Measurements from ENCODE around the gene GSAP.

Gene GSAP

GRCh38 chr7:77434570-77435275, 18.6 kb upstream of the GSAP start:
- no peak for DNase-seq

- DNase-seq, result no peak
Measured at GRCh38 chr7:77433901-77434300, 17.8 kb upstream of the GSAP start.

GRCh38 chr7:77430927-77431326, 14.8 kb upstream of the GSAP start:
- DNase-seq, result no peak

GRCh38 chr7:77428777-77429231, 12.7 kb upstream of the GSAP start:
- no peak for DNase-seq

- DNase-seq, result no peak
Measured at GRCh38 chr7:77427996-77428603, 12.0 kb upstream of the GSAP start.

- DNase-seq, result no peak
Measured at GRCh38 chr7:77426521-77427051, 10.4 kb upstream of the GSAP start.

GRCh38 chr7:77426052-77426404, 9.9 kb upstream of the GSAP start:
- no peak for DNase-seq

GRCh38 chr7:77425101-77426051, 9.2 kb upstream of the GSAP start:
- DNase-seq, result no peak

- no peak for DNase-seq
Measured at GRCh38 chr7:77422500-77422899, 6.4 kb upstream of the GSAP start.

- DNase-seq, result no peak
Measured at GRCh38 chr7:77420986-77421672, 5.0 kb upstream of the GSAP start.

- no peak for DNase-seq
Measured at GRCh38 chr7:77420438-77420837, 4.3 kb upstream of the GSAP start.

GRCh38 chr7:77419102-77419501, 3.0 kb upstream of the GSAP start:
- DNase-seq, result no peak

GRCh38 chr7:77417801-77418200, 1.7 kb upstream of the GSAP start:
- no peak for DNase-seq

GRCh38 chr7:77416621-77417371, 647 bp upstream of the GSAP start:
- DNase-seq, result no peak

GRCh38 chr7:77415476-77415822, 700 bp downstream of the GSAP start:
- DNase-seq, result no peak

GRCh38 chr7:77413861-77414424, 2.2 kb downstream of the GSAP start:
- no peak for DNase-seq

- DNase-seq, result no peak
Measured at GRCh38 chr7:77413128-77413527, 3.0 kb downstream of the GSAP start.

- no peak for DNase-seq
Measured at GRCh38 chr7:77409739-77410547, 6.2 kb downstream of the GSAP start.

GRCh38 chr7:77409005-77409738, 7.0 kb downstream of the GSAP start:
- DNase-seq, result no peak

GRCh38 chr7:77407906-77408305, 8.2 kb downstream of the GSAP start:
- no peak for DNase-seq

Data from left hindlimb (tissue), 1 donor.